ENCODE measurements around the gene FAM110D. TPM values are rescaled to one million over a fixed set of nuclear protein-coding genes. Genes with fewer than 3 reads are reported as not detected.

FAM110D gene
- polyA plus RNA-seq, 1 experiment = not detected

DNA sequence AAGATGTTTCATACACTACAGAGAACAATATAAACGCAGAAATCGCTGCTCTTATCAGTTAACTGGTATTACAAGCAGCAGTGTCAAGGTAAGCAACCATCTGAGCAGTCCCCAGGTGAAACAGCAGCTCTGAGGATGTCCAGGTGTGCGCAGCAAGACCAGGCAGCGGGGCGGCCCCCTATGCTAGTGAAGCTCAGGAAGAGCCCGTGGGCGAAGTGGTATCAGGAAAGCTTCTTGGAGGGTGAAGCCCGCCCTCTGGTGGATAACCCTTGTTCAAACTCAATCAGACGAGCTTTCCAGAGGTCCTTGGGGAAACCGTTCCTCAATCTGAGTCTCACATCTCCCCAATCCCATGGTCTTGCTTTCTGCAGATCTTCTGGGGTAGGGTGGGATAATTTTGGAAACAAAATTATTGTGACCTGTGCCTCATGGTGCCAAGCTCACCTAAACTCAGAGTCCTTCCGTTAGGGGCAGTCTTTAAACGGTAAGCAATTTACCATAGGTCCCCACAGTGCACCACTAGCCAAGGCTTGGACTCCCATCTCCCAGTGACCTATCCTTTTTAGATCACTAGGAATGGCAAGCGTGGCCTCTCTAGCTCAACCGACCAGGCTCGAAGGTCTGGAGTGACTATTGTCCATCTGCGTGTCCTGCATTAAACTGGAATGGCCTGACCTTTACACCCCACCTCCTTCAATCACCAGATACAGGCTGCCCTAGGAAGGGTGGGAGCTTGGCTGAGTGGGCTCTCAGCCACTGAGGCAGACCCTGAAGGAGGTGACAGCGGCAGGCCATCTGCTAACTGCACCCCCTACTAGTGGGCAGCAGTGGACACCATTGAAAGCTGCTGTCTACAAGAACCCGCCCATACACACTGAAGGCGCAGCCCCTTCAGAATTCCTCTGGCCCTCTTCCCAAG, 13.6 kb upstream of the FAM110D start:
- no peaks in the 10 kb centered on the region for H3K36me3 ChIP-seq (ENCODE audit: control insufficient read depth, insufficient read depth, low read length)
- TF ChIP-seq, protein P1, sequence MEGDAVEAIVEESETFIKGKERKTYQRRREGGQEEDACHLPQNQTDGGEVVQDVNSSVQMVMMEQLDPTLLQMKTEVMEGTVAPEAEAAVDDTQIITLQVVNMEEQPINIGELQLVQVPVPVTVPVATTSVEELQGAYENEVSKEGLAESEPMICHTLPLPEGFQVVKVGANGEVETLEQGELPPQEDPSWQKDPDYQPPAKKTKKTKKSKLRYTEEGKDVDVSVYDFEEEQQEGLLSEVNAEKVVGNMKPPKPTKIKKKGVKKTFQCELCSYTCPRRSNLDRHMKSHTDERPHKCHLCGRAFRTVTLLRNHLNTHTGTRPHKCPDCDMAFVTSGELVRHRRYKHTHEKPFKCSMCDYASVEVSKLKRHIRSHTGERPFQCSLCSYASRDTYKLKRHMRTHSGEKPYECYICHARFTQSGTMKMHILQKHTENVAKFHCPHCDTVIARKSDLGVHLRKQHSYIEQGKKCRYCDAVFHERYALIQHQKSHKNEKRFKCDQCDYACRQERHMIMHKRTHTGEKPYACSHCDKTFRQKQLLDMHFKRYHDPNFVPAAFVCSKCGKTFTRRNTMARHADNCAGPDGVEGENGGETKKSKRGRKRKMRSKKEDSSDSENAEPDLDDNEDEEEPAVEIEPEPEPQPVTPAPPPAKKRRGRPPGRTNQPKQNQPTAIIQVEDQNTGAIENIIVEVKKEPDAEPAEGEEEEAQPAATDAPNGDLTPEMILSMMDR (IDR thresholded peaks at IDR 0.05; ENCODE audit: insufficient read depth, low read depth, low read length) = peak; percentile 78
- DNase-seq (ENCODE audit: low read depth) = no peak
- POLR2A ChIA-PET = no interaction called here
- no peak overlapping the region for H3K4me3 ChIP-seq (ENCODE audit: low read depth, low read length)
- H3K27me3 ChIP-seq (ENCODE audit: control insufficient read depth, insufficient read depth, low read length) = peaks cover 10% of the 10 kb centered on the region
- CTCF ChIA-PET = interaction anchor here (0.6 to 9.7 kb wide), 37 partner anchors 9 to 664 kb away, joined by 3 to 129 read pairs (median 4); partner anchors contain the start of genes CD52, EXTL1 and PDIK1L

DNA sequence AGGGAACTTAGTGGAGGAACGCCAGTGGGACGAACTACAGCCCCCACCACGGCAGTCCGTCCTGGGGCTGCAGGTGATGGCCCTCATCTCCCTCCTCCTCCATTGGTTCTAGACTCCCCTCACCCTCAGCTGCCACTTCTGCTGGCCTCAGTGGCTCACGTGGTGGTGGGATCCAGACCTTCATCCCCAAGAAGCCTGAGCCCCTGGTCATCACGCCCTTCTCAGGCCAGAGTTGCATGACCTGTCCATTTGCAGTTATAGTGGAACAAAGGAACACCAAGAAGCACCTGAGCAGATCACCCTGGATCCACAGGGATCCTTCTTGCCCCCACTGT, 13.0 kb upstream of the FAM110D start:
- ChIA-PET CTCF (interaction anchor here (1.0 to 9.7 kb wide), 20 partner anchors 10 to 243 kb away, joined by 3 to 129 read pairs (median 6); partner anchors contain the start of genes CD52 and PDIK1L), POLR2A (no interaction called here)
- no peak for DNase-seq (ENCODE audit: low read depth)
- H3K27me3 ChIP-seq (ENCODE audit: control insufficient read depth, insufficient read depth, low read length) = peaks cover 14% of the 10 kb centered on the region
- H3K36me3 ChIP-seq (ENCODE audit: control insufficient read depth, insufficient read depth, low read length) = no peaks in the 10 kb centered on the region
- TF ChIP-seq, protein P1 (IDR thresholded peaks at IDR 0.05; ENCODE audit: insufficient read depth, low read depth, low read length) = no peak
- no peak overlapping the region for H3K4me3 ChIP-seq (ENCODE audit: low read depth, low read length)

DNA sequence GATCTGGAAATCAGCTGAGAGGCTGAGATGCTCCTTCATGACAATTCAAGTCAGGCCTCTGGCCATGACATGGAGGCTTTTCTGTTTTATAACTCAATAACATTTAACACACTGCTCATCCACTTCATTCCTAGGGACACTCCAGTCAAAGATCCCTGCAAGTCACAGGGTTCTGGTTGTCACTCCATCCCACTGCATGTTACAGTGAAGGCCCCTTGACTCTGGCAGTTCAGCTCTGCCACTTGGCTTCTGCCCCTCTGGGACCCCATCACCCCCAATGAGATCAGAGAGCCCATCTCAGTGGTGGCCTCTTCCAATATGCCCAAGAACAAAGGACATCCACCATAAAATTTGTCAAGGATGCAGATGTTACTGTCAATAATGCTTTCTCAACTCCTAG, 10.0 kb upstream of the FAM110D start:
- H3K4me3 ChIP-seq (ENCODE audit: low read depth, low read length) = no peak overlapping the region
- DNase-seq (ENCODE audit: low read depth) = no peak
- H3K36me3 ChIP-seq (ENCODE audit: control insufficient read depth, insufficient read depth, low read length) = no peaks in the 10 kb centered on the region
- POLR2A ChIA-PET = no interaction called here
- TF ChIP-seq, protein P1 (IDR thresholded peaks at IDR 0.05; ENCODE audit: insufficient read depth, low read depth, low read length) = no peak
- H3K27me3 ChIP-seq (ENCODE audit: control insufficient read depth, insufficient read depth, low read length) = peaks cover 21% of the 10 kb centered on the region
- CTCF ChIA-PET = interaction anchor here (0.5 to 1.3 kb wide), 3 partner anchors 15 to 114 kb away, joined by 3 to 4 read pairs (median 4); no protein-coding TSS in a partner anchor

DNA sequence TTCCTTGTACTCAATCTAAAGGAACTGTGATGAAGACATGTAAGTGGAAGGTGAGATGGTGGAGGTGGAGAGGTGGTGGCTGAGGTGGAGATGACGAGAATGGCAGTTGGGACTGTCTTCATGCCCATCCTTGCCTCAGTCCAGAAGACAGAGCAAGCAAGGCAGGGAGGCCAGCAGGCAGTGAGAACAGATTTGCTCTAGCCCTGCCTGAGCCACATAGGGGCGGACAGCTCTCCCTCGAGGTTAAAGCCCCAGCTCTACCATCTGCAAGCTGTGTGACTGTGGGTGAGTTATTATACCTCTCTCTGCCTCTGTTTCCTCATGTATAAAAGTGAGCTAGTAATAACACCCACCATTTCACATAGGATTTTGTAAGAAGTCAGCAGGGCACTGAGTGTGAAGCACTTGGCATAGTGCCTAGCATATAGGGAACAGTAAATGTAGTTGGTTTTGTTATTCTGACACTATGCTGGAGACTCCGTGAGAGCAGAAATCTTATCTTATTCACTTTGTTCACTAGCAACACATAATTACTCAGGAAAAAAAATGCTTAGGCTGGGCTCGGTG, 4.8 kb upstream of the FAM110D start:
- ChIA-PET POLR2A (no interaction called here), CTCF (interaction anchor here (1.8 to 5.7 kb wide), 2 partner anchors 9 to 10 kb away, joined by 10 to 51 read pairs; no protein-coding TSS in a partner anchor)
- no peaks in the 10 kb centered on the region for H3K36me3 ChIP-seq (ENCODE audit: control insufficient read depth, insufficient read depth, low read length)
- H3K4me3 ChIP-seq (ENCODE audit: low read depth, low read length) = no peak overlapping the region
- DNase-seq (ENCODE audit: low read depth) = no peak
- H3K27me3 ChIP-seq (ENCODE audit: control insufficient read depth, insufficient read depth, low read length) = peaks cover 30% of the 10 kb centered on the region
- TF ChIP-seq, protein P1 (IDR thresholded peaks at IDR 0.05; ENCODE audit: insufficient read depth, low read depth, low read length) = no peak

DNA sequence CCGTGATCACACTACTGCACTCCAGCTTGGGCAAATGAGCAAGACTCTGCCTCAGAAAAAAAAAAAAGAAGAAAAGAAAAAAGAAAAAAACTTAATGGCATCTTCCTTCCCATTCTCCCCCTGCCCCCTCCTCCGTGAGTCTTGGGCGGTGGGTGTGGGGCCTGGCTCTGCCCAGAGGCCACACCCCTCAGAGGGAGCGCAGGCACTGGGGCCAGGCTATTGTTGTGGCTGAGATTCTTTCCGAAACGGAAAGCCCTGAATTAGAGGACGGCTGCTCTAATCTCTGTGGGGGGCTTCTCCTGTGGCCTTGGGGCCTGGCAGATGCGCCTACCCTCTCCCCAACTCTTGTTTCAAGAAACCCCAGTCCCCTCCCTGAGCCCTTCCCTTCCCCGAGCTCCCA, 4.1 kb upstream of the FAM110D start:
- Histone ChIP-seq H3K36me3 (ENCODE audit: control insufficient read depth, insufficient read depth, low read length) (no peaks in the 10 kb centered on the region), H3K27me3 (ENCODE audit: control insufficient read depth, insufficient read depth, low read length) (peaks cover 30% of the 10 kb centered on the region), H3K4me3 (ENCODE audit: low read depth, low read length) (no peak overlapping the region)
- ChIA-PET POLR2A (no interaction called here), CTCF (interaction anchor here (0.6 to 5.7 kb wide), 7 partner anchors 8 to 118 kb away, joined by 3 to 51 read pairs (median 10); partner anchors contain the start of genes CEP85 and ZNF593)
- DNase-seq (ENCODE audit: low read depth) = no peak
- TF ChIP-seq, protein P1 (IDR thresholded peaks at IDR 0.05; ENCODE audit: insufficient read depth, low read depth, low read length) = no peak
